HS-27A (cell line): ENCODE measurements around the gene SKA3.
"Not testable (repeated sequence)": the region's sequence is repeated elsewhere in the genome, so short reads cannot be mapped to it uniquely, and the experiment has no call there.

ENCODE experiments used
- DNase-seq: peaks from one replicate; pipeline ENCODE4 v3.0.0-alpha.2; 2012; ENCODE audit warnings: low read depth, missing footprints

SKA3 gene

GRCh38 chr13:21165606-21166005 is 10.7 kb downstream of the SKA3 start:
- DNase-seq = not testable (repeated sequence)

- no peak for DNase-seq
Observed at GRCh38 chr13:21164631-21165030, 11.7 kb downstream of the SKA3 start.

- DNase-seq = no peak
Observed at GRCh38 chr13:21152251-21152899, 24.0 kb downstream of the SKA3 start.

- no peak for DNase-seq
Observed at GRCh38 chr13:21150013-21150412, 26.3 kb downstream of the SKA3 start.

- no peak for DNase-seq
Observed at GRCh38 chr13:21149568-21149967, 26.8 kb downstream of the SKA3 start.

GRCh38 chr13:21148557-21149258 is 27.6 kb downstream of the SKA3 start:
- no peak for DNase-seq

GRCh38 chr13:21147827-21148226 is 28.5 kb downstream of the SKA3 start:
- no peak for DNase-seq

- DNase-seq = no peak
Observed at GRCh38 chr13:21142766-21143165, 33.6 kb downstream of the SKA3 start.

- no peak for DNase-seq
Observed at GRCh38 chr13:21139374-21139773, 37.0 kb downstream of the SKA3 start.

- no peak for DNase-seq
Observed at GRCh38 chr13:21138561-21138960, 37.8 kb downstream of the SKA3 start.

- no peak for DNase-seq
Observed at GRCh38 chr13:21137696-21138095, 38.7 kb downstream of the SKA3 start.

GRCh38 chr13:21135833-21136232 is 40.5 kb downstream of the SKA3 start:
- not testable (repeated sequence) for DNase-seq

- no peak for DNase-seq
Observed at GRCh38 chr13:21134475-21134874, 41.9 kb downstream of the SKA3 start.

- no peak for DNase-seq
Observed at GRCh38 chr13:21133077-21133476, 43.3 kb downstream of the SKA3 start.

GRCh38 chr13:21130116-21130515 is 46.2 kb downstream of the SKA3 start:
- DNase-seq = no peak

- no peak for DNase-seq
Observed at GRCh38 chr13:21124852-21125251, 51.5 kb downstream of the SKA3 start.

- no peak for DNase-seq
Observed at GRCh38 chr13:21123956-21124355, 52.4 kb downstream of the SKA3 start.

- no peak for DNase-seq
Observed at GRCh38 chr13:21121616-21122015, 54.7 kb downstream of the SKA3 start.

- DNase-seq = no peak
Observed at GRCh38 chr13:21120191-21120590, 56.2 kb downstream of the SKA3 start.

- no peak for DNase-seq
Observed at GRCh38 chr13:21119526-21119925, 56.8 kb downstream of the SKA3 start.

GRCh38 chr13:21118180-21118579 is 58.2 kb downstream of the SKA3 start:
- no peak for DNase-seq

GRCh38 chr13:21117104-21117809 is 59.1 kb downstream of the SKA3 start:
- no peak for DNase-seq

- DNase-seq = no peak
Observed at GRCh38 chr13:21116141-21116540, 60.2 kb downstream of the SKA3 start.
